Stimulated activated CD4-positive, alpha-beta T cell treated with anti-CD3 and anti-CD28 coated beads, Interleukin-4, amount 100 ng/mL, for 24 hours (primary cell): ENCODE data around the gene COX7A1.
A peak's percentile ranks its signal among the peaks of the same experiment; 100 is the strongest.
"Not testable (repeated sequence)": the region's sequence is repeated elsewhere in the genome, so short reads cannot be mapped to it uniquely, and the experiment has no call there.

Experiments used
- DNase-seq: peaks from one replicate; pipeline ENCODE4 v3.0.0-alpha.2; 2020

Gene COX7A1

GRCh38 chr19:36141039-36141927 is 11.0 kb downstream of the COX7A1 start:
- peak; percentile 91 for DNase-seq

DNA sequence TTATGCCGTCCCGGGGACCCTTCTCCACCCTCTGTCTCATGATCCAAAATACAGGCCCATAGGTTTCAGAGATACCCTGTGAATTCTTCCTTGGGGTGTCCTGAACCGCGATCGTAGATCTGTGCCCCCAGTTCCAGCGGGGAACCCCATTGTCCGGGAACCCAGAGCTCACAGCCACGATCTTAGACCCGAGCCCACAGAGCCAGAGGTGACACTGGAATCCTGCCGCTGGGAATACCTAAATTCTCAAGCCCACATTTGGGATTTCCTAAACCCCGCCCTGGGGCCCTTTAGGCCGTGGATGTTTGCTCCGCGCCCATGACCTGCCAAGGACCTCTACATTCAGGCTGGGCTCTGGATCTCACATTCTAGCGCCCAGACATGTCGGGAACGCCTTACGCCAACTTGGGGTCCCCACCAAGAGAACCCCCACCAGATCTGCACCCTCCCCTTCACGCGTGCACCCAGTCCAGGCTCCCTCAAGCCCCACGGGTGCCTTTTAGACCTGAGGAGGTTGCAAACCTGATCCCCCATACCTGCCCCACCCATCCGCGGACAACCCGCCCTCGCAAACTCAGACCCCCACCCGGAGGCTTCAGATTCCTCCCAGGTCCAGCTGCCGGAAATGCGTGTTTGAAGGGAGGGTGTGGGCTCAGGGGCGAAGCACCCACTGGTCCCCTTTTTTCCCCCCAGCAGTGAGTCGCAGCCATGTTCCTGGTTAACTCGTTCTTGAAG is 11.8 kb downstream of the COX7A1 start:
- DNase-seq = peak; percentile 58

- DNase-seq = peak; percentile 92
Measured at GRCh38 chr19:36139473-36140303, 12.6 kb downstream of the COX7A1 start, which contains the start of gene CAPNS1. Gene CAPNS1, plus strand, starts transcription at chr19:36140066. Its CDS starts 946 bp downstream, at chr19:36141012.

DNA sequence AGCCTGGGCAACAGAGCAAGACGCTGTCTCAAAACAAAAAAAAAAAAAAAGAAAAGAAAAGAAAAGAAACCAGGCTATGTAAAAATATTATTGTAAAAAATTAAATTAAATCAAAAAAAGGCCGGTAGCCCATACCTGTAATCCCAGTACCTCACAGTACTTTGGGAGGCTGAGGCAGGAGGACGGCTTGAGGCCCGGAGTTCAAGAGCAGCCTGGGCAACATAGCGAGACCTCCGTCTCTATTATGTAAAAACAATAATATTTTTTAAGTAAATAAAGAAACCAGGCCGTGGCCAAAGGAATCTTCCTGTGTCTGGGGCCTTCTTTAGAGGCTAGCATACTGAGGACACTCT is 13.2 kb downstream of the COX7A1 start:
- DNase-seq = no peak

DNA sequence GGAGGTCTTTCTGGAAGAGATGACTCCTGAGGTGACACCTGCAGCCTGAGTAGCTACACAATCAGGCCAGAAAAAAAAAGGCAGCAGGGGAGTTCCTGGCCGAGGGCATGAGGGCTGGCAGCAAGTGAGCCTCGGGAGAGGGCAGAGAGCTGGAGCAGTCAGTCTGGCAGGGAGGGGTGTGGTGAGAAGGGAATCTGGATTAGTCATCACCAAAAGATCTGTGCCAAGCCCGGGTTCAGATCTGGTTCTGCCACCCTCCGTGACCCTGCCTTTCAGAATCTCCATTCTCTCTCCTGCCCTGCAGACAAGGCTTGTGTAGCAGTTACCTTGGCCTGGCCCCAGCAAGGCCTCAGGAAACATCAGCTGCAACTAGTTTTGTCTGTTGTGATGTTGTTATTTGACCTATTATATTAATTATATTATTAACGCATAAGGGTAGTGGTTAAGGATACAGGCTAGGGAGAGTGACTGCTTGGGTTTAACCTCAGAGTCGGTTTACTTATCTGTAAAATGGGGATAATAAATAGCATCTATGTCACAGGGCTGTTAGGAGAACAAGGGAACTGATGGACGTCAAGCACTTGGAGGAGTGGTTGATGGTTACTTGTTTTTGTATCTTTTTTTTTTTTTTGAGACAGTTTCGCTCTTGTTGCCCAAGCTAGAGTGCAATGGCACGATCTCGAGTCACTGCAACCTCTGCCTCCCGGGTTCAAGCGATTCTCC is 15.1 kb downstream of the COX7A1 start:
- no peak for DNase-seq

GRCh38 chr19:36134867-36135266 is 17.4 kb downstream of the COX7A1 start:
- DNase-seq = not testable (repeated sequence)

- not testable (repeated sequence) for DNase-seq
Measured at GRCh38 chr19:36131221-36131620, 21.0 kb downstream of the COX7A1 start.

- DNase-seq = no peak
Measured at GRCh38 chr19:36128392-36128736, 23.9 kb downstream of the COX7A1 start.

DNA sequence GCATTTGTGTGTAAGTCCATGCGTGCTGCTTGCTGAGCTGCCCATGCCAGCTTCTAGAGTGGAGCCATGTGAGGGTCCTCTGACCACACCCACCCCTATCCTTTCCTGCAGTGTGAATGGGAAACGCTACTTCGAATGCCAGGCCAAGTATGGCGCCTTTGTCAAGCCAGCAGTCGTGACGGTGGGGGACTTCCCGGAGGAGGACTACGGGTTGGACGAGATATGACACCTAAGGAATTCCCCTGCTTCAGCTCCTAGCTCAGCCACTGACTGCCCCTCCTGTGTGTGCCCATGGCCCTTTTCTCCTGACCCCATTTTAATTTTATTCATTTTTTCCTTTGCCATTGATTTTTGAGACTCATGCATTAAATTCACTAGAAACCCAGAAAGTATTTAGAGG is 26.7 kb downstream of the COX7A1 start:
- no peak for DNase-seq

DNA sequence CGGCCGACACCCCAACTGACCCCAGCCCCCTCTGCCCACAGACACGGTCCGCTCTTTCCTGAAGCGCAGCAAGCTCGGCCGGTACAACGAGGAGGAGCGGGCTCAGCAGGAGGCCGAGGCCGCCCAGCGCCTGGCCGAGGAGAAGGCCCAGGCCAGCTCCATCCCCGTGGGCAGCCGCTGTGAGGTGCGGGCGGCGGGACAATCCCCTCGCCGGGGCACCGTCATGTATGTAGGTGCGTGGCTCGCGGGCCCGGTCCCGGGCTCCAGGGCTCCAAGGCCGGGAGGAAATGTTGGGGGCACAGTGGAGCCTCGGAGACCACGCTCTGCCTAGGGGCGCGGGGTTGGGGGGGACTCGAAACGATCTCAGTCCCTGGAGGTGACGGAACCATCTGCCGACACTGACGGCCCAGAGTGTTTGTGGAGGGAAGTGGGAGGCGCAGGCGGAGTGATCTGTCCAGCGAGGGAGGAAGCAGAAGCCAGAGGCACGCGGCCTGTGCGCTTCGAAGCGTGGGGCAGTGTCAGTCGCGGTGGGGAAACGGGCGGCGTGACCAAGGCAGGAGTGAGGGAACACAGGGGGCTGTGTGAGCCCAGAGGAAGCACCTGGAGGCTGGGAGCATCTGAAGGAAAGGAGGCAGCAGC is 30.6 kb downstream of the COX7A1 start:
- DNase-seq = no peak

- no peak for DNase-seq
Measured at GRCh38 chr19:36120984-36121358, 31.3 kb downstream of the COX7A1 start.

- DNase-seq = no peak
Measured at GRCh38 chr19:36120092-36120983, 31.9 kb downstream of the COX7A1 start.

- no peak for DNase-seq
Measured at GRCh38 chr19:36116344-36116637, 36.0 kb downstream of the COX7A1 start.

GRCh38 chr19:36115453-36116343 is 36.5 kb downstream of the COX7A1 start, which contains the start of gene TBCB:
Gene TBCB, plus strand, starts transcription at chr19:36115468. Its CDS starts 93 bp downstream, at chr19:36115561.
- peak; percentile 89 for DNase-seq

- DNase-seq = peak; percentile 99
Measured at GRCh38 chr19:36114721-36115452, 37.4 kb downstream of the COX7A1 start, which contains the start of gene POLR2I. Gene POLR2I, minus strand, starts transcription at chr19:36114875. Its CDS starts 19 bp downstream, at chr19:36114856.

DNA sequence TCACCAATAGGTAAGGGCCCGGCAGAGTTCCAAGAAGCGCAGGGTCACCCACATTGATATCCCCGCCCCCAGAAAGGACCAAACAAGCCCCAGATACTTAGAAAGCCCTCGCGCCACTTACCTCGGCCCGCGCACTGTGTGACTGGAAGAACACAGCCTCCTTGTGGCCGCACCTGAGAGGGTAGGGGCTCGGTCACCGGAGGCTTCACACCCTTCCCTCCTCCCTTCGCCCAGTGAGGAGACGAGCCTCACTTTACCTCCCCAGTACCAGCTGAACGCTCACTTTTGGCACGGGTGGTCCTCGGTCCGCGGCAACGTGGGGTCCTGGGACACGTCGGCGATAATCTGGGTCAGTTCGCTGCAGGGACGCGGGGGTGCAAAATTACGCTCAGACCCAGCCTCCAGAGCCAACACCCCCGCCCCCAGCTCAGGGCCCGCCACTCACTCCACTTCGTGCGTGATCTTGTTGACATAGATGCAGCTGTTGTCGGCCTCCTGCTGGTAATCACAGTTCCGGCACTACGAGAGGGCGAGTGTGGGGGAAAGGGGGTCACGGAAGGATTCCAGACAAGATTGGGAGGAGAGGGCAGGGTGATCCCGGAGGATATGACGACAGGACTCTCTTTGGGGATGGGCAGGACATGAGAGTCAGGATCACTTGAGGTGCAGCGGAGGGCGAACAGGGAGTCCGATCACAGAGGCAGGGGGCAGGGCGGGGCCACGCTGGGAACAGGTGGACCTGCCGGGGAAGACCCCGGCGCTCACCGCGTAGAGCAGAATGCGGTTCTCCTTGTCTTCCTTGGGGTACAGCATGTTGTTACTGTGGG is 38.1 kb downstream of the COX7A1 start:
- DNase-seq = peak; percentile 37

- DNase-seq = no peak
Measured at GRCh38 chr19:36113425-36113824, 38.8 kb downstream of the COX7A1 start.

DNA sequence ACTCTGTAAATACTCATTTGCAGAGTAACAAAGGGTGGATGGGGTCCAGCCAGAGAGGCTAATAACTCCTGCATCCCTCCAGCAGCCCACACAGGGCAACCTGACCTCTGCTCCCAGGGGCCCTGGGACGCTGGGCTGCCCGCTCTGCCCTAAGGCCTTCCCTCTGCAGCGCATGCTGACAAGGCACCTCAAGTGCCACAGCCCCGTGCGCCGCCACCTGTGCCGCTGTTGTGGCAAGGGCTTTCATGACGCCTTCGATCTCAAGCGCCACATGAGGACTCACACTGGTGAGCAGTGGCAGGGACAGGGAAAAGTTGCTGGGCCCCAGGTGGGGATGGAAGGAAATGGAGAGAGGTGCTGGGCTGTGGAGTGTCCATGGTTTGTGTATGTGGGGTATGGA is 39.6 kb downstream of the COX7A1 start:
- DNase-seq = no peak
